HuH-7.5 (cell line): ENCODE data around the gene DAP3.
"Not testable (repeated sequence)": the region's sequence is repeated elsewhere in the genome, so short reads cannot be mapped to it uniquely, and the experiment has no call there.

Experiments
- DNase-seq: peaks from one replicate; pipeline ENCODE4 v3.0.0; 2011; ENCODE audit warnings: low spot score

Gene DAP3

DNA sequence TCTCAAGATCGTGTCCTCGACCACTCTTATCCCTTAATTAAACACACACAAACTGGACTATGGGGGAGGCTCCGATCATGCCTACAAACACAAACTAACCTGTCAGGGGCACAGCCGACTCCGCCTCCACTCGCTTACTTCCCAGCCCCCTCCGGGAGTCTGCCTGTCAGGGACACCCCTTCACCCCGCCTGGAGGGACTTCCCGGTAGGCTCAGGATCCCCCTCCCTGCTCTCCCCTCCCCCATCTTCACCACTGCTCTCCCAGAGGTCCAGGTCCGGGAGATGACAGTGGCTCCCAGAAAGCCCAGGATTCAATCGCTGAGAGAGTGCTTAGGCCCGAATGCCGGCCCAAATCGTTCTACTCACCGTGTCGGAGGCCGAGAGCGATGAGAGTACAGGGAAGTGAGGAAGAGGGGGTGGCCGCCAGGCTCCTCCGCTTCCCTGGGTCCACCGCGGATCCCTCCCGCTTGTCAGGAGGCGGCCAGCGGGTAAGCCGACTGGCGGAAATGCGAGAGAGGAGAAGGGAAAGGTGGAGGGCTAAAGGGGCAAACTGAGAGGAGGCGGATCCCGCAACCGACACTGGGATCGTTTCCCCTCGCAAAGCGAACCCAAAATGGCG, 1.1 kb upstream of the DAP3 start:
- DNase-seq: not testable (repeated sequence)

DNA sequence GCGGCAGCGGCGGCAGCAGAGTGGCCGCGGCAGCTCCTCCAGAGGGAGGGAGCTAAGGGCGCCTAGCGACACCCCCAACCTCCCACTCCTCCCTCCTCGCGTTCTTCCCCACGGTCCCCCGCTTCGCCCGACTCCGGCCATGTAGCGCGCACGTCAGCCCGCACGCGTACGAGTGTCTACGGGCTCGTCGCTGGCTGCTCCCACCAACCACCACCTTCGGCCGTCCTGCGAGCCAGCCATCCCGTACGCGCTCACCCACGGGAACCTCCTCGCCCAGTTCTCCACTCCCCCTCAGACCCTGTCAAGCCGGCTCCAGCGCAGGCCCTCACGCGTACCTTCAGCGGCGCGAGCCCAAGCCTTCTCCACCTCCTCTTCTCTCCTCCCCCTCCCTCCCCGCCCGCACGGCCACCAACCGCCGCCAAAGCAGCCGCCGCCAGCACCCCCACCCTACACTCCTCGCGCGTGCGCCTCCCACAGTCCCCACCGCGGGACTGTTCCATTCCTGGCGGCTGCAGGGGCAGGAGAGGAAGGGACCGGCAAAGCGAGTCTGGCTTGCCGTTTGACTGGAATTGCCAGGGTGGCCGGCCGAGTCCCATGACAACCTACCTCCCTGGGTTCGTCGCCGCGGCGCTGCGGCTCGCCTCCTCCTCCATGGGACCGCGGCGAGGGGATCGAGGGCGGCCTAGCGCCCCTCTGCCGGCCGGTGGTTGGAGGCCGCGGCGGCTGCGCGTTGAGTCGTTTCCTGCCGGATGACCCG, 389 bp upstream of the DAP3 start, which contains the start of gene YY1AP1:
Gene YY1AP1 (minus strand): TSS at position 451 of the 757 bp plus-strand sequence. CDS start 8,338 bp downstream, outside the sequence.
- DNase-seq: peak; percentile 94

DNA sequence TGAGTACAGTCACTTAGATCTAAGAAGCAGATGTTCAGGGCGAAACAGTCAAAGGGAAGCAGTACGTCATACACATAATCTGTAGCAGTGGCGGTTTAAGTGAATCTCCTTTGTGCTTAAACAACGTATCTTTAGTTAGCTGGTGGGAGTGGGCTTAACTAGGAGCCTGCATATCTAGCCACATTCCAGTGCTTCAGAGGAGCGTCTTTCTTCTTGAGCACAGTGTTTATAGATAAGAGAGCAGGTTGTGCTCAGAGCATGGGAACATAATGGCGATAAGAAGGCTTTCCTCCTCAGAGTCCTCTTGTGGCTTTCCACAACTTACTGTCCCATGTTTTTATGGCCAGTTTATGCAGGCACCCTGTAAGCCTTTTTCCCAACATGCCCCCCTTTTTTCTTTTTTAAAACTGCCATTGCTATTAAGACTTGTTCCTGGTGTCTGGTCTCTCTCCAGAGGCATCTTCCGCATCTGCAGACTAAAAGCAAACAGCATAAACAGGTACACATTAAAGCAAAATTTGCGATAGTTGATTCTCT, 3.2 kb downstream of the DAP3 start:
- DNase-seq: no peak

DNA sequence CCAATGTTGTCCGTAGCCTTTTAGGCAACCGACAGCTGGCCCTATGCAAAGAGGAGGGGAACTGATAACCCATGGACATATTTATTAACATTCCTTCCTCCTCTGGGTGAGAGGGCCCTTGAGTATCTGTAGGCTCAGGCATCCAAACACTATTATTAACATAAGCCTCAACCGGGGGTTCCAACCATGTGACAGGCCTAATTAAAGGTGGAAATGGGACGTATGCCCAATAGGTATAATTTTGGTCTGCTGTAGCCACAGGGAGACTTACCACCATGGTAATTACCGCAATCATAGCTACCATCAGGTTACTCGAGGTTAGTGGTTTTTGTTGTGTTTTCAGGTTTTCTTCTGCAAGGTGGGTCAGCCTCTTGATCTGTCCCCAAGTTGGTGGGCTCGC, 5.3 kb downstream of the DAP3 start:
- no peak for DNase-seq

DNA sequence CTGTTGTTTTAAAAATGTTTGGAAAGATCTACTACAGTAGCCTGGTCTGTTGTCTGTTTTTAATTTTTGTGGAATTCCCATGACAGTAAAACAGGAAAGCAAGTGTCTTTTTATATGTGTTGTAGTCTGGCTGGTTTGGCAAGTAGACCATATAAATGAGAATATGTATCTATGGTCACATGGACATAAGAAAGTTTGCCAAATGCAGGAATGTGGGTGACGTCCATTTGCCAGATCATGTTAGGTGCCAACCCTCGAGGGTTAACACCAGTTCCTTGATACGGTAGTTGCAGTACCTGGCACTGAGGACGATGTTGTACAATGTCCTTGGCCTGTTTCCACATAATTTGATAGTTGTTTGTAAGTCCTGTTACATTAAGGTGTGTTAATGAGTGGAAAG, 6.2 kb downstream of the DAP3 start:
- no peak for DNase-seq

DNA sequence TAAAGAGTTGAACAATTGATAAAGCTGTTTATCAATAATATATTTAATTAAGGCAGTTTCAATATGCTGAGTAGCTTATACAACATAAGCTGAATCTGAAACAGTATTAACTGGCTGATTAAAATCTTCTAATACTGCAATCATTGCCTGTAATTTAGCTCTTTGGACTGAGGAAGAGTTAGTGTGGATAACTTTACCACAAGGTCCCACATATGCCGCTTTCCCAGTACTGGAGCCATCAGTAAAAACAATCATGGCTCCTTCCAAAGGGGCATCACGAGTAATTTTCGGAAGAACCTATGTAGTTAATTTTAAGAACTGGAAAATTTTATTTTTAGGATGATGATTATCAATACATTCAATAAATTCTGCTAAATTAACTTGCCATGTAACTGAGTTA, 6.7 kb downstream of the DAP3 start:
- DNase-seq: no peak

DNA sequence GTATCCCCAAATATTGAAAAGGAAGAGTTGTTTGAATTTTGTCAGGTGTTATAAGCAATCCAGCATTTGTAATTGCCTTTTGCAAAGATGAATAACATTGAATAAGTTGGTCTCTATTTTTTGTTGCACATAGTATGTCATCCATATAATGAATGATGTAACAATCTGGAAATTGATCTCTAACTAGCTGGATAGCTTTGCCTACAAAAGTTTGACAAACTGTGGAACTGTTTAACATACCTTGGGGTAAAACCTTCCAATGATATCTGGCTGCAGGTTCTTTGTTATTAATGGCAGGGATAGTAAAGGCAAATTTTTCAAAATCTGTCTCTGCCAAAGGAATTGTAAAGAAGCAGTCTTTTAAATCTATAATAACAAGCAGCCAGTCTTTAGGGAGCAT, 7.6 kb downstream of the DAP3 start:
- DNase-seq: no peak

DNA sequence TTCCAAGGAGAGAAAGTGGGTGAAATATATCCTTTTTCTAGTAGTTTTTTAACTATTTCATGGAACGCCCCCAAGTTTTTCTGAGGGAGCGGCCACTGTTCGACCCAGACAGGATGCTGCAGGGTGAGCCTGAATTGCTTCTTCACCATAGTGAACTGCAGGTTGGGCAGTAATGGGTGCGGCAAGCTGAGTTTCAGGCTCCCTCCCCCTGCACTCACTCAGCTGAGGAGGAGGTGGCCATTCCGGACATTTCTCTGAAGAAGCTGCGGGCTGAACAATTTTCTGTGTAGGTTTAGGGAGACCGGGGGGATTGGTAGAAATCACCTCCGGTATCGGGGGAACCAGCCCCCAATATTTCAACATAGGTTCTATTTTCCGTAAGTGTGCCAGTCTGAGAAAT, 8.2 kb downstream of the DAP3 start:
- no peak for DNase-seq

DNA sequence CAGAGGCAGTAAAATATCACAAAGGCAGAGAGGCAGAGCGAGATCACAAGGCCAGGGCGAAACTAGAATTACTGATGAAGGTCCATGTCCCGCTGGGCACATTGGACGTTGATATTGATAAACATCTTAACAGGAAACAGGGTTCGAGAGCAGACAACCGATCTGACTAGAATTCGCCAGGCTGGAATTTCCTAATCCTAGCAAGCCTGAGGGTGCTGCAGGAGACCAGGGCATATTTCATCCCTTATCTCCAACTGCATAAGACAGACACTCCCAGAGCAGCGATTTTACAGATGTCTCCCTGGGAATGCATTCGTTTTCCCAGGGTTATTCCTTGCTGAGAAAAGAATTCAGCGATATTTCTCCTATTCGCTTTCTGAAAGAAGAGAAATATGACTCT, 8.7 kb downstream of the DAP3 start:
- DNase-seq: not testable (repeated sequence)

DNA sequence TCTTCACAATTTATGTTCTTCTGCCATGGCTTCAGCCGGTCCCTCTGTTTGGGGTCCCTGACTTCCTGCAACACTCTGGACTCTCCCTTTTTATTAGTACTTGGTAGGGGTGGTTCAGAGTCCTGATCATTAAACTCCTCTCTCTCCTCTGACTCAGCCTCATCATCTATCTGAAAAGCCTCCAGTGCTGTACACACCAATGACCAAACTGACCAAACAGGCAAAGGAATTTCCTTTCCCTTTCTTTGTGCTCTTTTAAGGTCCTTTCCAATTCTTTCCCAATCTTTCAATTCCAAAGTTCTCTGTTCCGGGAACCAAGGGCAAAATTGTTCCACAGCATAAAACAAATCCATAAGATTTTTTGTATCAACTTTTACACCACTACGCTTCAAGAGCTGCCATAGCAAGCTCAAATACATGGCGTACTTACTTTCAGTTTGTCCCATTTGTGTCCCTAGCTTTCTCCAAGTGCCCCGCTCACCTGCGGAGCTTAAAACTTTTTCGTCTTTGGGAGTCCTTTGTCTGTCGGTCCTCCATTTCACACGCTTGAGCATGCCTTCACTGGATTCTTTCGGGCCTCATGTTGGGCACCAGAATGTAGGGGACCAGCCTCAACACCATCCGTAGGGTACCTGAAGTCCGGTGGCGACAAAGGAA, 9.6 kb downstream of the DAP3 start:
- DNase-seq: no peak

DNA sequence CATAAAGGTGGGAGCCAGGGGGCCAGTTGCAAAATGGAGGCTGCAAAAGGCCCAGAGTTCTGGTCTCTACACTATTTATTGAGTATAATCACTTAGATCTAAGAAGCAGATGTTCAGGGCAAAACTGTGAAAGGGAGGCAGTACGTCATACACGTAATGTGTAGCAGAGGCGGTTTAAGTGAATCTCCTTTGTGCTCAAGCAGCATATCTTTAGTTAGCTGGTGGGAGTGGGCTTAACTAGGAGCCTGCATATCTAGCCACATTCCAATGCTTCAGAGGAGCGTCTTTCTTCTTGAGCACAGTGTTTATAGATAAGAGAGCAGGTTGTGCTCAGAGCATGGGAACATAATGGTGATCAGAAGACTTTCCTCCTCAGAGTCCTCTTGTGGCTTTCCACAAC, 10.2 kb downstream of the DAP3 start:
- not testable (repeated sequence) for DNase-seq

DNA sequence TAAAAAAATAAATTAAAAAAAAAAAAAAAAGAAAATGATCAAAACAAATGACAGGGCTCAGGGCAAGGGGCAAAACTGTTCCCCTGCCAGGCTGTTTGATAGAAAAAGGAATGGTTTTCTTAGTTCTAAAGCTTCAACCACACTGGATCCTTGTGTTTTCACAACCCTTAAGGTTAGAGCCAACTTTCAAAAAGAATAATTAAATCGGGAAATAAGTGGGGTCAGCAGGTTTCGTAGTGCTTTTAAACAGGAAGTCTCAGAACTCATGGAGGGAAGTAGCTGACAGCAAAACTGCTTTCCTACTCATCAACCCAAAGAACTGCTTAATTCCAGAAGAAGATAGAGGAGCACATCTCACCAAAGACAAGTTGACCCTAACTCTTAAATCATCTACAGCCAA, 12.8 kb downstream of the DAP3 start:
- DNase-seq: not testable (repeated sequence)

DNA sequence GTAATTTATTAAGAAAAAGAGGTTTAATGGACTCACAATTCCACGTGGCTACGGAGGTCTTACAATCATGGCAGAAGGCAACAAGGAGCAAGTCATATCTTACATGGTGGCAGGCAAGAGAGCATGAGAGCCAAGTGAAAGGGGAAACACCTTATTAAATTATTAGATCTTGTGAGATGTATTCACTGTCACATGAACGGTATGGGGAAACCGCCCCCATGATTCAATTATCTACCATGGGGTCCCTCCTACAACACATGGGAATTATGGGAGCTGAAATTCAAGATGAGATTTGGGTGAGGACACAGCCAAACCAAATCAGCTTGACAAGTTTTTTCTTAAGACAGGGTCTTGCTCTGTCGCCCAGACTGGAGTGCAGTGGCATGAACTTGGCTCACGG, 14.3 kb downstream of the DAP3 start:
- DNase-seq: no peak

DNA sequence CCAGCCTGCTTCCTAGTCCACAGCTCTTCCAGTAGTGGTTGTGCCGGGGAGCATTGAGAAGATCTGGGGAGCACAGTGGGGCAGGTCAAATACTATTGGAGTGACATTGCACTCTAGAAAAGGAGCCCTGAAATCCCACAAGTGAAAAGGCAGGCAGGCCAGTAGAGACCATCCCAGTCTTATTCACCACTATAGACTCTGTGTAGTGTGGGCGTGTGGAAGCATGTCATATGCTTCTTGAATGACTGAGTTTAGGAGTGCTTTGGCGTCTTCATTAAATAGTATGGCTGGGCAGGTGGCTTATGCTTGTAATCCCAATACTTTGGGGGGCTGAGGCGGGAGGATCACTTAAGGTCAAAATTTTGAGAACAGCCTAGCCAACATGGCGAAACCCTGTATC, 15.5 kb downstream of the DAP3 start:
- not testable (repeated sequence) for DNase-seq

DNA sequence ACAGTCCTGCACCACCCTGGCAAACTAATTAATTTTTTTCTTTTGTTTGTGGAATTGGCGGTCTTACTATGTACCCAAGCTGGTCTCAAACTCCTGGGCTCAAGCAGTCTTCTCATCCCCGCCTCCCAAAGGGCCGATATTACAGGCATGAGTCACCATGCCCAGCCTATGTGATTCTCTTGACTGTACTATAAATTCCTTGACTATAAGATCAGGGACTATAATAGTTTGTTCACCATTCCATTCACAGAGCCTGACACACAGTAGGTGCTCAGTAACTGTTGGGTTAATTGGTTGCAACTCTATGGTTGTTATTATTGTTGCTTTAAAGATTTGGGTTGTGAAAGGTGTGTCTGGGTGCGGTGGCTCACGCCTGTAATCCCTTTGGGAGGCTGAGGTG, 17.2 kb downstream of the DAP3 start:
- DNase-seq: no peak

DNA sequence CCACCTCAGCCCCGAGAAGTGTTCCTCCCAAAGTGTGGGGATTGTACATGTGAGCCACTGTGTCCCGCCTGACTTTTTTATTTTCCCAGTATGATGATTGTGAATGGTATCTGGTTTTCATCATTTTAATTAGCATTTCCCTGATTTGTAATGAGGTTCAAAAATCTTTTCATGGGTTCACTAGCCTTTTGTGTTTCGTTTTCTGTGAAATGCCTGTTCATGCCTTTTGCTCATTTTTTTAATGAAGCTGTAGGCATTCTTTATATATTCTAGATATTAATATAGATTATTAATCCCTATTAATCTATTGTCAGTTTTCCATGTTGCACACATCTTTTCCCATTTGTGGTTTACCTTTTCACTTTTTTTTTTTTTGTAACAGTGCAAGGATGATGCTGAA, 20.5 kb downstream of the DAP3 start:
- DNase-seq: no peak

DNA sequence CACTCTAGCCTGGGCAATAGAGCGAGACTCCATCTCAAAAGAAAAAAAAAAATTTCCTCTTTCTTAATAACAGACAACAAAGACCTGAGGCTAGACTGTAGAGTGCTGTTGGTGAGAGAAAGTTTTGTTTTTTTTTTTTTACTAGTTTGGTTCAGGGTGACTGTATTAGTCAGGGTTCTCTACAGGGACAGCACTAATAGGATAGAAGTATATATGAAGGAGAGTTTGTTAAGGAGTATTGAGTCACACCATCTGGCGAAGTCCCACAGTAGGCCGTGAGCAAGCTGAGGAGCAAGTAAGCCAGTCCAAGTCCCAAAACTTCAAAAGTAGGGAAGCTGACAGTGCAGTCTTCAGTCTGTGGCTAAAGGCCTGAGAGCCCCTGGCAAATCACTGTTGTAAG, 22.6 kb downstream of the DAP3 start:
- DNase-seq: not testable (repeated sequence)

DNA sequence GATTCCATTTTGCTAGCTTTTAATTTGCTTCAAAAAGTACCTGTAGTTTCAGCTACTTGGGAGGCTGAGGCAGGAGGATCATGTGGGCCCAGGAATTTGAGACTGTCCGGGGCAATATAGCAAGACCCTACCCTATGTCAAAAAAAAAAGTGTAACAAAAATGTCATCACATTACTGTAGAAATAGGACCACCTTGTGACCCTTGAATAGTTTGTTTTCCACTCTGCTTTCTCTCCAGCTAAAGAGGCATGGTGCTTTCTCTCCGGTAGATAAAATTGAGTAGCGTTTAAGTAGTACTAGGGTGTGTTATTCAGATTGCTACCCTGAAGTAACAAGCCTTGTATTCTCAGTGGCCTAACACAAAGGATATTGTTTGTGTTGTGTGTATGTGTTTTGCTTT, 23.7 kb downstream of the DAP3 start:
- DNase-seq: not testable (repeated sequence)

DNA sequence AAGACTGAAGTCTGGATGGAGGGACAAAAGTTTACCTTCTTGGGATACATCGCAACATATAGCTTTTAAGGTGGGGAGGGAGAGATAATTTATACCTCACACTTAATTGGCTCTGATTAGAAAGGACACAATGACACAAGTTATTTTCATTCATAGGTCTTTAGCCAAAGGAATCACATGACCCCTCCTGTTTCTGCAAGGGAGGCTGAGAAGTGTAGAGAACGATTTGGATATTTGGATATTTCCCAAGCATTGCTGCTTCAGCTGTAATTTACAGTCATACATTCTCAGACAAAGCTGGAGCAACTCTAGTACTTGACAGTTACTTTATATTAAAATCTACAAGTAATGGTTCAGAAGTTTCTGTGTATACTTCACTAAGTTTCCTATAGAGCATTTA, 24.2 kb downstream of the DAP3 start:
- no peak for DNase-seq

DNA sequence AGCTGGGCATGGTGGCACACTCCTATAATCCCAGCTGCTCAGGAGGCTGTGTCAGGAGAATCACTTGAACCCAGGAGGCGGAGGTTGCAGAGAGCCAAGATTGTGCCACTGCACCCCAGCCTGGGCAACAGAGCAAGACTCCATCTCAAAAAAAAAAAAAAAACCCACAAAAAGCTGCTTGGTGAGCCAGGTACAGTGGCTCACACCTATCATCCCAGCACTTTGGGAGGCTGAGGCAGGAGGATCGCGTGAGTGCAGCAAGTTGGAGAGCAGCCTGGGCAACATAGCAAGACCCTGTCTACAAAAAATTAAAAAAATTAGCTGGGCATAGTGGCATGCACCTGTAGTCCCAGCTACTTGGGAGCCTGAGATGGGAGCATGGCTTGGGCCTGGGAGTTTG, 26.2 kb downstream of the DAP3 start:
- DNase-seq: not testable (repeated sequence)

DNA sequence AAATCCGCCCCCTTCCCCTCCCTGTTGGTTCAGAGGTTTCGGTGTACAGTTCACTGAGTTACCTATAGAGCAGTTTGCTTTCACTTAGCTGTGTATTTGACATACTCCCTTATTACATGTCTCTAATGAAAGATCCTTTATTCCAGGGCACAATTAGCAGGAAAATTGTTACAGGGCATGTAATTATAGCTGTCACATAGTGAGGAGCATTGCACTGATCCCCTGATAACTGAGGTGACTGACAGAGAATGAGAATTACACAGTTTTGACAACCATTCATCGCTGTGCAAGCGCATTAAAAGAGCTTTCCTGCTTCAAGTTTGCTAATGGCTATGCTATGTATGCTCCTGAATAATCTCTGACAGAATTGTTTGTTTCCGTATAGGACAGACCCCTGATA, 26.9 kb downstream of the DAP3 start:
- DNase-seq: no peak

DNA sequence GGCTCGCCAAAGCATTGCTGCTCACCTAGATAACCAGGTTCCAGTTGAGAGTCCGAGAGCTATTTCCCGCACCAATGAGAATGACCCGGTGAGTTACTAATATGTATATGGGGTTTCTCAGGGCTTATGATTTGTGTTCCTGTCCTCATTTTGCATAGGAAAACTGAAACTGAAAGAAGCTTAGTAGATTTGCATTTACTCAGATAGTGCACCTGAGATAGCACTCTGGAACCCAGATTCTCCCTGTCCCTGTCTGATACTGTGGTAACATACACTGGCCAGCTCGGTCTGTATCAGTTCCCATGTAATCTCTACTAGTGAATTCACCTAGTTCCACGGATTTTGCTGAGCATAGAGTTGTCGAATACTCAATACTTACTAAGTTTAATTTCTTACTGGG, 28.1 kb downstream of the DAP3 start:
- no peak for DNase-seq

DNA sequence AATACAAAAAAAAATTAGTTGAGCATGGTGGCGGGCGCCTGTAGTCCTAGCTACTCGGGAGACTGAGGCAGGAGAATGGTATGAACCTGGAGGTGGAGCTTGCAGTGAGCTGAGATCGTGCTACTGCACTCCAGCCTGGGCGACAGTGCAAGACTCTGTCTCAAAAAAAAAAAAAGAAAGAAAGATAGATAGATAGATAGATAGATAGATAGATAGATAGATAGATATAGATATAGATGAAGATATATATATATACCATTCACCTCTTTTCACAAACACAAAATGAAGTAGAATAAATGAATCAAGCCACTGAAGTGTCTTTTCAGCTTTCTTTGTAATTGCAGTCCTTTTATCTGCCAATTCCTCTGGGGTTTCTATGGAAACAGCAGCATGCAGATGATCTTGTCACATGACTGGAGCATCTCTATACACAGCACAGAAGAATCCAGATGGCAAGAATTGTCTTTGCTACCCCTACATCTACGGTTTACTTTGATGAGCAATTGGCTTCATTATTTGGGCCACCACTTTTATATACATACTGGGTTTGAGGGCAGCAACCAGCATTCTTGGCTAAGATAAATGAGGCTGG, 29.7 kb downstream of the DAP3 start:
- not testable (repeated sequence) for DNase-seq
